OCI-LY1 (cell line): ENCODE results near the gene UPK3A.

Experiments
- H2AFZ ChIP-seq: fragments of 200-600 bp; sonication (generic), shearing (Covaris generic); 2 replicates; pipeline ENCODE4 v1.6.0; 2014; ENCODE audit warnings: antibody characterized with exemption, mild to moderate bottlenecking, low read length
- H3F3A ChIP-seq: fragments of 200-600 bp; sonication (generic), shearing (Covaris generic); 2 replicates; pipeline ENCODE4 v1.6.0; 2014; ENCODE audit warnings: mild to moderate bottlenecking, antibody characterized with exemption, low read length, moderate library complexity; ENCODE audit not compliant: insufficient read depth
- H3K27ac ChIP-seq: fragments of 200-600 bp; sonication (generic); 2 replicates; pipeline ENCODE4 v1.5.1; 2014; ENCODE audit warnings: low read length, mixed run types, mild to moderate bottlenecking, low read depth; ENCODE audit not compliant: poor library complexity, severe bottlenecking
- H3K27me3 ChIP-seq: fragments of 200-600 bp; sonication (generic); 2 replicates; pipeline ENCODE4 v1.6.0; 2014; ENCODE audit warnings: antibody characterized with exemption, mild to moderate bottlenecking, low read length, moderate library complexity; ENCODE audit not compliant: insufficient read depth
- H3K36me3 ChIP-seq: fragments of 200-600 bp; sonication (generic); 2 replicates; pipeline ENCODE4 v1.6.1; 2014; ENCODE audit warnings: mild to moderate bottlenecking, antibody characterized with exemption, low read length, moderate library complexity, mixed read lengths; ENCODE audit not compliant: insufficient read depth
- H3K4me1 ChIP-seq: fragments of 200-600 bp; sonication (generic); 2 replicates; pipeline ENCODE4 v1.5.1; 2014; ENCODE audit warnings: mild to moderate bottlenecking, low read length, moderate library complexity; ENCODE audit not compliant: insufficient read depth, severe bottlenecking
- H3K4me2 ChIP-seq: fragments of 200-600 bp; sonication (generic), shearing (Covaris generic); 2 replicates; pipeline ENCODE4 v1.6.1; 2014; ENCODE audit warnings: low read length
- H3K4me3 ChIP-seq: fragments of 200-600 bp; sonication (generic); 2 replicates; pipeline ENCODE4 v1.5.1; 2014; ENCODE audit warnings: low read length, low read depth, mild to moderate bottlenecking, mixed read lengths; ENCODE audit not compliant: poor library complexity, severe bottlenecking
- H3K79me2 ChIP-seq: fragments of 200-600 bp; shearing (Covaris generic); 2 replicates; pipeline ENCODE4 v1.6.1; 2016; ENCODE audit warnings: mixed run types, low read length, mixed read lengths; ENCODE audit not compliant: insufficient read depth
- H3K9ac ChIP-seq: fragments of 200-600 bp; sonication (generic), shearing (Covaris generic); 2 replicates; pipeline ENCODE4 v1.6.1; 2014; ENCODE audit warnings: mild to moderate bottlenecking, low read length, mixed read lengths
- H3K9me2 ChIP-seq: fragments of 200-600 bp; sonication (generic), shearing (Covaris generic); 2 replicates; pipeline ENCODE4 v1.6.1; 2014; ENCODE audit warnings: low read depth, mild to moderate bottlenecking, low read length, mixed read lengths
- H3K9me3 ChIP-seq: fragments of 200-600 bp; shearing (Covaris generic); 2 replicates; pipeline ENCODE4 v1.6.1; 2014; ENCODE audit warnings: low read length, mixed read lengths
- H4K20me1 ChIP-seq: fragments of 200-600 bp; sonication (generic), shearing (Covaris generic); 2 replicates; pipeline ENCODE4 v1.6.0; 2016; ENCODE audit warnings: mild to moderate bottlenecking, low read length; ENCODE audit not compliant: insufficient read depth
- CTCF ChIP-seq: fragments of 200-600 bp; sonication (generic), shearing (Covaris generic); IDR thresholded peaks from 2 replicates; pipeline ENCODE4 v1.5.1; 2017; ENCODE audit warnings: mild to moderate bottlenecking, antibody characterized with exemption, low read length, moderate library complexity, mixed read lengths
- EZH2 ChIP-seq: fragments of 200-600 bp; sonication (generic), shearing (Covaris generic); IDR thresholded peaks from 2 replicates; pipeline ENCODE4 v1.8.0; 2017; ENCODE audit warnings: borderline replicate concordance, mixed run types, mild to moderate bottlenecking, antibody characterized with exemption, low read length, moderate library complexity, mixed read lengths

Gene UPK3A

GRCh38 chr22:45312856-45313255 is 28.1 kb downstream of the UPK3A start:
- Histone ChIP-seq H3K9me3 (no peaks in the 10 kb centered on the region), H3K4me3 (no peak overlapping the region), H3K9me2 (no peaks in the 10 kb centered on the region), H3K27me3 (no peaks in the 10 kb centered on the region), H3K9ac (no peak overlapping the region), H3F3A (no peaks in the 10 kb centered on the region), H4K20me1 (no peaks in the 10 kb centered on the region), H3K4me1 (peaks cover 26% of the 10 kb centered on the region), H2AFZ (no peak overlapping the region), H3K36me3 (no peaks in the 10 kb centered on the region), H3K4me2 (no peak overlapping the region), H3K79me2 (no peaks in the 10 kb centered on the region), H3K27ac (no peak overlapping the region)
- no peak for TF ChIP-seq CTCF
- no peak for TF ChIP-seq EZH2

GRCh38 chr22:45314054-45314721 is 29.4 kb downstream of the UPK3A start:
- Histone ChIP-seq H3K27me3 (no peaks in the 10 kb centered on the region), H3K36me3 (no peaks in the 10 kb centered on the region), H3K9me2 (no peaks in the 10 kb centered on the region), H3K4me1 (peaks cover 31% of the 10 kb centered on the region), H3F3A (no peaks in the 10 kb centered on the region), H2AFZ (no peak overlapping the region), H3K9me3 (no peaks in the 10 kb centered on the region), H3K79me2 (peaks cover 3% of the 10 kb centered on the region), H3K9ac (no peak overlapping the region), H4K20me1 (no peaks in the 10 kb centered on the region), H3K27ac (no peak overlapping the region), H3K4me2 (no peak overlapping the region), H3K4me3 (no peak overlapping the region)
- no peak for TF ChIP-seq CTCF
- TF ChIP-seq EZH2 = no peak

GRCh38 chr22:45314786-45315185 is 30.0 kb downstream of the UPK3A start:
- Histone ChIP-seq H3F3A (no peaks in the 10 kb centered on the region), H3K9me3 (no peaks in the 10 kb centered on the region), H3K4me3 (no peak overlapping the region), H3K9ac (no peak overlapping the region), H3K79me2 (peaks cover 9% of the 10 kb centered on the region), H2AFZ (no peak overlapping the region), H3K4me1 (peaks cover 34% of the 10 kb centered on the region), H3K27ac (no peak overlapping the region), H3K9me2 (no peaks in the 10 kb centered on the region), H3K27me3 (no peaks in the 10 kb centered on the region), H3K36me3 (no peaks in the 10 kb centered on the region), H3K4me2 (no peak overlapping the region), H4K20me1 (no peaks in the 10 kb centered on the region)
- TF ChIP-seq EZH2 (no peak), CTCF (no peak)
